Lower lobe of right lung (tissue), 2 donors: Measurements from ENCODE around the gene PPP1R12B. TPM values are rescaled to one million over a fixed set of nuclear protein-coding genes. Genes with fewer than 3 reads are reported as not detected.
"Not testable (repeated sequence)": the region's sequence is repeated elsewhere in the genome, so short reads cannot be mapped to it uniquely, and the experiment has no call there.

Source experiments
- ATAC-seq, 2 donors: fragments of 200-7000 bp; cut with Tn5 transposase; one replicate each; pipeline ENCODE4 v1.9.1; 2020 to 2022; ENCODE audit warnings: mild to moderate bottlenecking in 2 of 2, moderate library complexity in 2 of 2
- DNase-seq: peaks from one replicate; pipeline ENCODE4 v3.0.0-alpha.2; 2020
- H3K27ac ChIP-seq: fragments of 200-600 bp; one replicate; pipeline ENCODE4 v1.8.0; 2022
- H3K27me3 ChIP-seq: fragments of 200-600 bp; one replicate; pipeline ENCODE4 v1.8.0; 2022; ENCODE audit warnings: low read depth
- H3K36me3 ChIP-seq: fragments of 200-600 bp; one replicate; pipeline ENCODE4 v1.8.0; 2022; ENCODE audit warnings: mild to moderate bottlenecking
- H3K4me1 ChIP-seq: fragments of 200-600 bp; one replicate; pipeline ENCODE4 v1.8.0; 2022
- H3K4me3 ChIP-seq: fragments of 200-600 bp; one replicate; pipeline ENCODE4 v1.8.0; 2022; ENCODE audit warnings: mild to moderate bottlenecking
- H3K9me3 ChIP-seq: fragments of 200-600 bp; one replicate; pipeline ENCODE4 v1.8.0; 2022
- intact Hi-C: fragments of 100-400 bp; cut with DNase I; formaldehyde crosslinking; loops from one replicate; pipeline ENCODE4 v1.11.0; 2022
- total RNA-seq: library from RNA; stranded (reverse); fragmentation: NEBNext Ultra II Directional; extraction: Animal tissue kit (Norgen Biotek cat#: 25700); gene quantifications from one replicate; pipeline ENCODE4 v1.2.1, GENCODE V29; 2021
- TF ChIP-seq, protein P1 (sequence below): fragments of 200-600 bp; IDR thresholded peaks from one replicate; pipeline ENCODE4 v1.8.0; 2022; ENCODE audit warnings: antibody characterized with exemption, mild to moderate bottlenecking
- donor health status: DM: no; HTN: yes; CAD: no; lungs with severe emphysema.

PPP1R12B gene
- total RNA-seq, 1 donor from 2014 or later, result 41.4 TPM

DNA sequence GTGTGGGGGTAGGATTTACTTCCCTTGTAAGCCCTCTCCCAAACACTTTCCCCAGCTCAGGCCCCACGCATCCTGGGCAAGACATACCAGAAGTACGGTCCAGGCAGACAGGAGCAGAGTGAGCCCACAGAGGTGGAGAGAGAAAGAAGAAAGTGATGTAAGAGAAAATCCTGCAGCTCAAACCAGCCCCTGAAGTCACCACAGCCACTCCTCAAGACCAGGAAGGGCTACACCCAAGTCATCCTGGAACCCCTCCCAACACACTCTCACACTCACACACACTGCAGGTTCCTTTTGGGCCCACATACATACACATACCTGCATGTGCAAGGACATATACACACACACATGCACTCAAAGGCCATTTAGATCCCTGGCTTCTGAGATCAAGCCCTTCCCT, 254.9 kb downstream of the PPP1R12B start:
- no peaks in the 10 kb centered on the region for H3K36me3 ChIP-seq
- H3K27ac ChIP-seq, result no peak overlapping the region
- H3K27me3 ChIP-seq, result peaks cover 11% of the 10 kb centered on the region
- H3K4me1 ChIP-seq, result no peaks in the 10 kb centered on the region
- intact Hi-C loops, result no loop called here
- no peak overlapping the region for H3K4me3 ChIP-seq
- ATAC-seq (no peak), DNase-seq (no peak)
- TF ChIP-seq, protein P1, sequence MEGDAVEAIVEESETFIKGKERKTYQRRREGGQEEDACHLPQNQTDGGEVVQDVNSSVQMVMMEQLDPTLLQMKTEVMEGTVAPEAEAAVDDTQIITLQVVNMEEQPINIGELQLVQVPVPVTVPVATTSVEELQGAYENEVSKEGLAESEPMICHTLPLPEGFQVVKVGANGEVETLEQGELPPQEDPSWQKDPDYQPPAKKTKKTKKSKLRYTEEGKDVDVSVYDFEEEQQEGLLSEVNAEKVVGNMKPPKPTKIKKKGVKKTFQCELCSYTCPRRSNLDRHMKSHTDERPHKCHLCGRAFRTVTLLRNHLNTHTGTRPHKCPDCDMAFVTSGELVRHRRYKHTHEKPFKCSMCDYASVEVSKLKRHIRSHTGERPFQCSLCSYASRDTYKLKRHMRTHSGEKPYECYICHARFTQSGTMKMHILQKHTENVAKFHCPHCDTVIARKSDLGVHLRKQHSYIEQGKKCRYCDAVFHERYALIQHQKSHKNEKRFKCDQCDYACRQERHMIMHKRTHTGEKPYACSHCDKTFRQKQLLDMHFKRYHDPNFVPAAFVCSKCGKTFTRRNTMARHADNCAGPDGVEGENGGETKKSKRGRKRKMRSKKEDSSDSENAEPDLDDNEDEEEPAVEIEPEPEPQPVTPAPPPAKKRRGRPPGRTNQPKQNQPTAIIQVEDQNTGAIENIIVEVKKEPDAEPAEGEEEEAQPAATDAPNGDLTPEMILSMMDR, result no peak
- H3K9me3 ChIP-seq, result no peaks in the 10 kb centered on the region

DNA sequence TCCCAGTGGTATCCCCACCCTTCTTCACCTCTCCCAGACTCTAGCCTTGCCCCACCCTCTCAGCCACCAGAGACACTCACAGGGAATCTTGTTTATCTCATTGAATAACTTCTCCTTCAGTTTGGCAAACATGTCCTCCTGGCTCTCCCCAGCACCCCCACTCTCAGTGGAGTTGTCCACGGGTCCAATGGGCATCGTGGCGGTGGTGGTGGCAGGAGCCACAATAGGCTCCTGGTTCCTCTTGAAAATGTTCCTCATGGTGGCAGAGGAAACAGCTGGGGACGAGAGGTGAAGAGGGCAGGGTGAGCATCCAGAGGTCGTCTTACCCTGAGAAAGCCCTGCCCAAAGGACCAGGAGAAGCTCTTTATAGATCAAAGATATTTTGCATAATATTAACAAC, 257.0 kb downstream of the PPP1R12B start:
- DNase-seq, result no peak
- ATAC-seq, result no peak
- no peaks in the 10 kb centered on the region for H3K4me1 ChIP-seq
- intact Hi-C loops, result no loop called here
- H3K4me3 ChIP-seq, result no peak overlapping the region
- H3K36me3 ChIP-seq, result no peaks in the 10 kb centered on the region
- H3K27me3 ChIP-seq, result peaks cover 11% of the 10 kb centered on the region
- no peak overlapping the region for H3K27ac ChIP-seq
- H3K9me3 ChIP-seq, result no peaks in the 10 kb centered on the region
- TF ChIP-seq, protein P1, result no peak

DNA sequence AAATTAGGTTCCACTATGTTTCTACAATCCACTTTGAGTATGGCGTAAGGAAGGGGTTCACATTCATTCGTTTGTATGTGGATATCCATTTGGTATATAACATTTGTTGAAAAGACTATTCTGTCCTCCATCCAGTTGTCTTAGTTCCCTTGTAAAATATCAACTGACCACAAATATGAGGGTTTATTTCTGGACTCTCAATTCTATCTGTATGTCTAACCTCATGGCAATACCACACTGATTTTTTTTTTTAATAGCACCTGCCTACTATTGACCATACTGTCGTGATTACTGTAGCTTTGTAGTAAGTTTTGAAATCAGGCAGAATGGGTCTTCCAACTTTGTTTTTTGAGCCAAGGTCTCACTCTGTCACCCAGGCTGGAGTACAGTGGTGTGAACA, 263.5 kb downstream of the PPP1R12B start:
- DNase-seq, H3K36me3 ChIP-seq, H3K4me3 ChIP-seq, intact Hi-C loops, ATAC-seq, H3K27ac ChIP-seq, H3K9me3 ChIP-seq, H3K27me3 ChIP-seq: not testable (repeated sequence)
- H3K4me1 ChIP-seq, result peaks cover 24% of the 10 kb centered on the region

DNA sequence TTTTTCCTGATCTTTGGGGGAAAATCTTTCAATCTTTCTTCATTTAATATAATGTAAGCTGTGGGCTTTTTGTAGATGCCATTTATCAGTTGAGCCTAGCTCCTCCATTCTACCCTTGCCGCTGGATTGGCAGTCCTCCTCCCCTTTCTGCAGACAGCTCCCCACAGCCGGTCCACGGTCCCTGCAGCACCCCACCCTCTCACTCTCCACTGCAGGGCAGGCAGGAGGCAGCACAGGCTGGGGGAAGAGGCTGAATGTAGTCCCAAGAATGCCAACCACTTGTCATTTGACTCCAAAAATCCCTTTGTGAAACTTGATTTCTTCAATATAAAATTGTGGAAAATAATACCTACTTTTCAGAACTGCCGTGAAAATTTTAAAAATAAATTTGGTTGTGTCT, 265.1 kb downstream of the PPP1R12B start:
- Histone ChIP-seq H3K27me3 (peaks cover 7% of the 10 kb centered on the region), H3K36me3 (no peaks in the 10 kb centered on the region), H3K4me3 (no peak overlapping the region), H3K27ac (no peak overlapping the region), H3K4me1 (peaks cover 24% of the 10 kb centered on the region), H3K9me3 (no peaks in the 10 kb centered on the region)
- DNase-seq (no peak), ATAC-seq (no peak)
- TF ChIP-seq, protein P1, result no peak
- intact Hi-C loops, result no loop called here

DNA sequence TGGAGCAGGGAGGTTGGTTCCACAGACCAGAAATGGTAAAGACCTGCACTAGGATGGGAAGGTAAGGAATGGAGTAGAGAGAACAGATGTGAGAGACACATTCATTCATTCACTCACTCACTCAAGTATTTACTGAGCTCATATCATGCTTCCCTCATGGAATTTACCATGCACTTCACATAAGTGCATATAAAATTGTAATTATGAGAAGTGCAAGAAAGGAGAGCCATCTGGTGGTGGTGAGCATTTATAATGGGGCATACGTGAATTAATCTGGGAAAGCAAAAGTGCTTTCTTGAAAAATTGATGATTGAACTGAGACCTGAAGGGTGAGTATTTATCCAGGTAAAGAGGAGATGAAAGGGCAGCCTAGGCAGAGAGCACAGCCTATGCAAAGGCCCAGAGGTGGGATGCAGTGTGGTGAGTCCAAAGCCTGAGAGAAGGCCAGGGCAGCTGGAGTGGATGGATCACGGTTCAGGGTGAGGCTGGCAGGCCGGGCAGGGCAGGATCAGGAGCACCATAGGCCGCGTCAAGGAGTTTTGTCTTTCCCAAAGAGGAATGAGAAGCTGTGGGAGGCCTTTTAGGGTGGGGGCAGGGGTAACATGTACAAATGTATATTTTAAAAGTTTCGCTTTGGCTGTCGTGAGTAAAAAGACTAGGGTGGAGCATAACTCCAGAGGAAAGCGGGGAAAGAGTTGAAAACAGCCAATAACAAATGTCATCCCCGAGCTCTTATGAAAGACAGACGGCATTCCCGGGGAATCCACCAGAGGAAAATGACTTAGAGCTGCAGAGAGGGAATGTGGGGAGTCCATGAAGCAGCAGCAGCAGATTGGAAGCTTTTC, 266.1 kb downstream of the PPP1R12B start:
- intact Hi-C loops, H3K36me3 ChIP-seq, H3K9me3 ChIP-seq, H3K4me3 ChIP-seq, DNase-seq, H3K27ac ChIP-seq: not testable (repeated sequence)
- Histone ChIP-seq H3K4me1 (peaks cover 24% of the 10 kb centered on the region), H3K27me3 (peaks cover 14% of the 10 kb centered on the region)
- ATAC-seq, result peak; percentile 25 to 46

DNA sequence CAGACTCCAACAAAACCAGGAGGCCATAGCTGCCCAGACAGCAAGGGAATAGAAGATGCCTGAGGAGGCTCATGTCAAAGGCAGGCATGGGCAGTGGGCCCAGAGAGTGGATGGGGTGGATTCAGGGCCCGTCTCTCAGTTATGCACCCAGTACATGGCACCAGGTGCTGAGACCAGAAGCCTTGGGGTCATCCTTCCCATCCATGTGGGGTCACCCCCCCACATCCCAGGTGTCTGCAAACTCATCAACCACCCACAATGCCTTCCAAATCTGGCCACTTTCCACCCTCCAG, 266.7 kb downstream of the PPP1R12B start:
- intact Hi-C loops, H3K9me3 ChIP-seq, H3K4me3 ChIP-seq, DNase-seq, H3K36me3 ChIP-seq: not testable (repeated sequence)
- Histone ChIP-seq H3K4me1 (peaks cover 24% of the 10 kb centered on the region), H3K27ac (peak overlapping the region; percentile 53), H3K27me3 (peaks cover 19% of the 10 kb centered on the region)
- peak in 1 of 2 donors; percentile 9 for ATAC-seq

DNA sequence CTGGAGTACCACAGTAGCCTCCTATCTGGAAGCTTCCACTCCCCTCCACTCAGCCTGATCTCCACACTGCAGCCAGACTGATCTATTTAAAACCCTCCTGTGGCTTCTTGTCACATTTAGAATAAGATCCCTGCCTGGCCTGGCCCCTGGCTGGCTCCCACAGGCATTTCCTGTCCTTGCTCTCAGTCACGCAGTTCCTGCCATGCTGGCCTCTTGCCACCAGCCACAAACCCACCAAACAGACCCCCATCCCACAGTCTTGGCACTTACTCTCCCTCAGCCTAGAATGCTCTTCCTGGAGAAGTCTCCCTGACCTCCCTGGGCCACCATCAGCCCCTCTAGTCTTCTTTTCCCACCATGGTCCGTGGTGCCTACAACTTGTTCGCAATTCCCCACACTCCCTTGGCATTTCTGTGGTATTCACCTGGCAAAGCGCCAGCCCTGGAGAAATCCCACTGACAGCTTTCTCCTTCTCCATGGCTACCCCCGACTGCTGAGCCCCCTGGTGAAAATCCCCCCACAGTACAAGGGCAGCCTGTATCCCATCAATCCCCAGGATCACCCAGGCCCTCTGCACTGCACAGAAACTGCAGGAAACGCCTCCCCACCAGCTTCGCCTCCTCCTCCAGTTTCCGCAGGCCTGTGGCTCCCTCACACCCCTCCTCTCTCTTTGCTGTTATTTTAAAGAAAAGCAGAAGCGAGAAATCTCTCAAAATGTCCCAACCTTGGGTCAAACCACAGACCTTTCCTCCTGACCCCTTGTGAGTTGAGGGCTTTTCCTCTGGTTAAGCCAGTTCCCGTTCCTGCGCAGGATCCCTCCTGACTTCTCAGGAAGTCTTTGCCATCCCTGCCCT, 267.2 kb downstream of the PPP1R12B start:
- Histone ChIP-seq H3K36me3 (no peaks in the 10 kb centered on the region), H3K9me3 (no peaks in the 10 kb centered on the region), H3K27me3 (peaks cover 20% of the 10 kb centered on the region), H3K4me3 (no peak overlapping the region), H3K4me1 (peaks cover 24% of the 10 kb centered on the region), H3K27ac (peak overlapping the region; percentile 53)
- TF ChIP-seq, protein P1, result no peak
- ATAC-seq (peak; percentile 68 to 70), DNase-seq (no peak)
- intact Hi-C loops, result no loop called here
